Nephron progenitor cell (in vitro differentiated cells): ENCODE measurements around the gene MAMDC2.

ENCODE experiments used
- DNase-seq: peaks from one replicate; pipeline ENCODE4 v3.0.0; 2021
- H3K27ac Mint-ChIP-seq: 2 replicates; pipeline ENCODE4 v1.8.0; 2021; ENCODE audit warnings: mild to moderate bottlenecking, moderate library complexity, mixed read lengths
- H3K27me3 Mint-ChIP-seq: 2 replicates; pipeline ENCODE4 v1.8.0; 2021; ENCODE audit warnings: mild to moderate bottlenecking, low read depth, mixed read lengths; ENCODE audit not compliant: poor library complexity
- H3K36me3 Mint-ChIP-seq: 2 replicates; pipeline ENCODE4 v1.8.0; 2021; ENCODE audit warnings: low read depth, mixed read lengths
- H3K4me1 Mint-ChIP-seq: 2 replicates; pipeline ENCODE4 v1.8.0; 2021; ENCODE audit warnings: mixed read lengths
- H3K4me3 Mint-ChIP-seq: 2 replicates; pipeline ENCODE4 v1.8.0; 2021; ENCODE audit warnings: mild to moderate bottlenecking, moderate library complexity, mixed read lengths
- H3K9me3 Mint-ChIP-seq: 2 replicates; pipeline ENCODE4 v1.8.0; 2021; ENCODE audit warnings: mild to moderate bottlenecking, moderate library complexity, mixed read lengths
- TF ChIP-seq, protein P1 (sequence below): fragments of 200-600 bp; sonication (generic); IDR thresholded peaks from 2 replicates; pipeline ENCODE4 v1.5.0; 2021; ENCODE audit warnings: antibody characterized with exemption

MAMDC2 gene

DNA sequence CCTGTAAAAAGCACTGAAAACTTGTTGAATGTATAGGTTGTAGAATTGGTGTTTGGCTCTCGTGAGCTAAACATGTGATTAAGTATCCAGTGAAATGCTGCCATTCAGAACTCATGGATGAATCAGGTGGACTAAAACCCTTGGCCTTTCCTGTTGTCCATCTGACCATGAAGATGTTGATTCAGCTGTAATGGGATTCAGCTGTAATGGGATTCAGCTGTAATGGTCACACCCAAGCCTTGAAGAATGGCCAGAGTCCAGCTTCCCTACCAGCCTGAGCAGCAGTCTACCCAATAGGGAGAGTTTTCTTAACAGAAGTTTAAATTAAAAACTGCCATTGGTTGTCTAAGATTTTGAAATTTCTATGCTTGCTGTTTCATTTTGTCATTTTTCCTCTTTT lies 18.1 kb downstream of the MAMDC2 start:
- DNase-seq, result no peak
- Mint-ChIP-seq H3K27ac (no peak overlapping the region), H3K4me3 (no peak overlapping the region), H3K9me3 (no peaks in the 10 kb centered on the region), H3K27me3 (peaks cover 7% of the 10 kb centered on the region), H3K4me1 (no peaks in the 10 kb centered on the region), H3K36me3 (no peaks in the 10 kb centered on the region)
- TF ChIP-seq, protein P1, sequence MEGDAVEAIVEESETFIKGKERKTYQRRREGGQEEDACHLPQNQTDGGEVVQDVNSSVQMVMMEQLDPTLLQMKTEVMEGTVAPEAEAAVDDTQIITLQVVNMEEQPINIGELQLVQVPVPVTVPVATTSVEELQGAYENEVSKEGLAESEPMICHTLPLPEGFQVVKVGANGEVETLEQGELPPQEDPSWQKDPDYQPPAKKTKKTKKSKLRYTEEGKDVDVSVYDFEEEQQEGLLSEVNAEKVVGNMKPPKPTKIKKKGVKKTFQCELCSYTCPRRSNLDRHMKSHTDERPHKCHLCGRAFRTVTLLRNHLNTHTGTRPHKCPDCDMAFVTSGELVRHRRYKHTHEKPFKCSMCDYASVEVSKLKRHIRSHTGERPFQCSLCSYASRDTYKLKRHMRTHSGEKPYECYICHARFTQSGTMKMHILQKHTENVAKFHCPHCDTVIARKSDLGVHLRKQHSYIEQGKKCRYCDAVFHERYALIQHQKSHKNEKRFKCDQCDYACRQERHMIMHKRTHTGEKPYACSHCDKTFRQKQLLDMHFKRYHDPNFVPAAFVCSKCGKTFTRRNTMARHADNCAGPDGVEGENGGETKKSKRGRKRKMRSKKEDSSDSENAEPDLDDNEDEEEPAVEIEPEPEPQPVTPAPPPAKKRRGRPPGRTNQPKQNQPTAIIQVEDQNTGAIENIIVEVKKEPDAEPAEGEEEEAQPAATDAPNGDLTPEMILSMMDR, result no peak

DNA sequence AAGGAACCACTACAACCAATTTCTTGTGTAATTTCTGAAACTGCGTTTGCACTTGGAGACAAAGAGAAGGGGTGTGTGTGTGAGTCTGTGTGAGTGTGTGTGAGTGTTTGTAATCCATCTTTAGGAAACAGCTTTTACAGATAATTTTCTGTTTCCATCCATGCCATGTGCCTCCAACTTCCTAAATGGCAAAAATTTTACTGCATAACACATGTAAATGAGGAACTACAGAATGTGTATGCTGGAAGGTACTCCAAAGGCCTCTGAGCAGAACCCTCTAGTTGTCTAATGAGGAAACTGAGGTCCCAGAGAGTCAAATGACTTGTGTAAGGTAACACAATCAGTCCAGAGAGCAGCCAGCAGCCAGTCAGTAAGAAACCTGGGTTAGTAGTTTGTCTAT lies 20.8 kb downstream of the MAMDC2 start:
- H3K9me3 Mint-ChIP-seq, result no peaks in the 10 kb centered on the region
- no peaks in the 10 kb centered on the region for H3K4me1 Mint-ChIP-seq

DNA sequence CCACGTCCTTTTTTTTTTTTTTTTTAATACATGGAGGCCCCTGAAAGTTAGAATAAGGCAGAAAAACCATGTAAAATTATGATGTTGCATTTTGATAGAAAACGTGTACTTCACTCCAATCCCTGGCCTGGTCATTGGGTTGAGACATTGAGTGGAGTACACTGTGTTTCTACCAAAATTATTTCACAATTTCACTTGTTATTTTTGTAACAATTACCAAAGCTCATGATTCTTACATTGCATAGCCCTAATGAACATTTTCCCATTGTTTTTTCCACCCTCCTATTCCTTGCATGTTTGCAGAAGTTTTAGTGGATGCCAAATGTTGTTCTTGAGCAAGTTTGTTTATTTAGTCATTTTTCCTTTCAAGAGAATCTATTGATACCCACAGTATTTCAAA lies 21.9 kb downstream of the MAMDC2 start:
- DNase-seq, result no peak
- no peak overlapping the region for H3K4me3 Mint-ChIP-seq
- no peak overlapping the region for H3K27ac Mint-ChIP-seq
- H3K4me1 Mint-ChIP-seq, result no peaks in the 10 kb centered on the region
- no peaks in the 10 kb centered on the region for H3K9me3 Mint-ChIP-seq
- TF ChIP-seq, protein P1, result no peak
- no peaks in the 10 kb centered on the region for H3K36me3 Mint-ChIP-seq
- H3K27me3 Mint-ChIP-seq, result peaks cover 7% of the 10 kb centered on the region

More for the DNA sequence above, 20.8 kb downstream of the MAMDC2 start:
- TF ChIP-seq, protein P1, result no peak
- DNase-seq, result no peak
- Mint-ChIP-seq H3K27me3 (peaks cover 7% of the 10 kb centered on the region), H3K27ac (no peak overlapping the region), H3K36me3 (no peaks in the 10 kb centered on the region), H3K4me3 (no peak overlapping the region)

DNA sequence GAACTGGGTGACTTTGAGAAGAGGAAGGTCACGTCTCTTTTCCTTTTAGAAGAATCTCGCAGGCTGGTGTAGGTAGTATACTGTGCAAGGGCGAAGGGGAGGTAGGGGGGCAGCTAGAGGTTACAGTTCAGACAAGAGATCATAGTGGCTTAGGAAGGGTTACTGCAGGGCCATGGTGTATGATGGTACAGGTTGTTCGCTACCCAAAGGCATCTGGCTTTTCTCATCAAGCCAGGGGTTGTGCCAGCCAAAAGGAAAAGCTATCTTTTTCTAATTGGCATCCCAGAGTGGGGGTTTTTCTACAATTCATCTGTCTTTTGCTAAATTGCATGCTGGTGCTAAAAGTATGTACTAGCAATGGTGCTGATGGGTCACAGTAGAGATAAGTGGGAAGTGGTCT lies 22.8 kb downstream of the MAMDC2 start:
- H3K4me3 Mint-ChIP-seq, result no peak overlapping the region
- no peak overlapping the region for H3K27ac Mint-ChIP-seq
- H3K27me3 Mint-ChIP-seq, result peaks cover 4% of the 10 kb centered on the region
- no peak for DNase-seq
- TF ChIP-seq, protein P1, result no peak
- H3K9me3 Mint-ChIP-seq, result no peaks in the 10 kb centered on the region
- H3K36me3 Mint-ChIP-seq, result no peaks in the 10 kb centered on the region
- H3K4me1 Mint-ChIP-seq, result no peaks in the 10 kb centered on the region

DNA sequence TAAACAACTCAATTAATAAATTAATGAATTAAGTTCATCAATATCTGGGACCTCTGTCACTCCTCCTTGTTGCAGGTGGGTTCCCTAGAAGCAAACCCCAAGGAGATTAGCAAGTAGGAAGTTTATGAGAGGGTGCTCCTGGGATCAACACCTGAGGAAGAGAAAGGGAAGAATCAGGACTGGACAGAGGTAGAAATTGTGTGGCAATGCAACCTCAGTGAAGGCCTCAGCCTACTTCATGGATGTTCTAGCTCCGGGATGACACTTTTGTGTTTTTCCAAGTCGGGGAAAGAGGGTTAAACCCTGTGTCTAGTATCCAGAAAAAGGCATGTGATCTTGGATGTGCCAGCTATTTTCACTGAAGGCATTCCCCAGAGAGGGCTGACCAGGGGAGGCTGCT lies 23.2 kb downstream of the MAMDC2 start:
- no peak for DNase-seq
- Mint-ChIP-seq H3K27ac (no peak overlapping the region), H3K36me3 (no peaks in the 10 kb centered on the region), H3K4me1 (no peaks in the 10 kb centered on the region), H3K4me3 (no peak overlapping the region), H3K9me3 (no peaks in the 10 kb centered on the region), H3K27me3 (peaks cover 4% of the 10 kb centered on the region)
- TF ChIP-seq, protein P1, result no peak

DNA sequence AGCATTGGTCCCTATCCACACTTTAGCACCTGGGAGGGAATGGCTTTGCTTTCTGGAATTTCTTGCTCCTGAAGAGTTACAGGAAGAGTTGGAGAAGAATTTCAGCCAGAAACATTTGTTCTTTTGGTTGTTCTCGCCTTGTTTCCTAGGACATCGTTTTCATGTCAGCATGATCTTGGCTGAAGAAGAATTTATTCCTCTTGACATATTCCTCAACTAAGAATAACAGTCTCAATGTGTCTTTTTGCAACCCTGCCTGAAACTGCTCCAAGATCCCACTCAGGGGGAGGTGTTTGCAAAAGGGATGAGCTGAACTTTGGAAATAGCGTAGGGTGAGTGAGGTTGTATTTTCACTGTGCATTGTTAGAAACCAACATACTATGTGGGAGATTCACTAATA lies 26.1 kb downstream of the MAMDC2 start:
- DNase-seq, result no peak
- no peak overlapping the region for H3K4me3 Mint-ChIP-seq
- H3K27ac Mint-ChIP-seq, result no peak overlapping the region
- H3K36me3 Mint-ChIP-seq, result no peaks in the 10 kb centered on the region
- no peaks in the 10 kb centered on the region for H3K9me3 Mint-ChIP-seq
- TF ChIP-seq, protein P1, result no peak
- no peaks in the 10 kb centered on the region for H3K4me1 Mint-ChIP-seq
- H3K27me3 Mint-ChIP-seq, result no peaks in the 10 kb centered on the region
